Activated gamma-delta T cell (primary cell): ENCODE data around the gene BEGAIN.

ENCODE experiments used
- DNase-seq: peaks from one replicate; lab custom pipeline; 2025; lab: John Stamatoyannopoulos, UW

The BEGAIN gene

GRCh38 chr14:100615736-100616695 is 28.8 kb upstream of the BEGAIN start:
- DNase-seq = no peak

- no peak for DNase-seq
These were observed 27.6 kb upstream of the BEGAIN start for GRCh38 chr14:100614803-100615202.

GRCh38 chr14:100612986-100613385 is 25.8 kb upstream of the BEGAIN start:
- no peak for DNase-seq

GRCh38 chr14:100611811-100612480 is 24.7 kb upstream of the BEGAIN start:
- DNase-seq = no peak

- DNase-seq = no peak
These were observed 23.4 kb upstream of the BEGAIN start for GRCh38 chr14:100610511-100611217.

- no peak for DNase-seq
These were observed 22.7 kb upstream of the BEGAIN start for GRCh38 chr14:100609941-100610391.

- DNase-seq = no peak
These were observed 22.2 kb upstream of the BEGAIN start for GRCh38 chr14:100609331-100609870.

GRCh38 chr14:100608586-100609330 is 21.5 kb upstream of the BEGAIN start:
- DNase-seq = no peak

- DNase-seq = no peak
These were observed 20.8 kb upstream of the BEGAIN start for GRCh38 chr14:100608064-100608463.

- no peak for DNase-seq
These were observed 20.4 kb upstream of the BEGAIN start for GRCh38 chr14:100607611-100607956.

- DNase-seq = no peak
These were observed 19.7 kb upstream of the BEGAIN start for GRCh38 chr14:100606687-100607610.

- no peak for DNase-seq
These were observed 18.8 kb upstream of the BEGAIN start for GRCh38 chr14:100605706-100606686.

- DNase-seq = no peak
These were observed 18.0 kb upstream of the BEGAIN start for GRCh38 chr14:100605230-100605629.

- no peak for DNase-seq
These were observed 17.5 kb upstream of the BEGAIN start for GRCh38 chr14:100604709-100605108.

GRCh38 chr14:100604121-100604501 is 16.9 kb upstream of the BEGAIN start:
- no peak for DNase-seq

GRCh38 chr14:100603341-100604120 is 16.3 kb upstream of the BEGAIN start:
- DNase-seq = no peak

GRCh38 chr14:100602621-100603230 is 15.5 kb upstream of the BEGAIN start:
- no peak for DNase-seq

- no peak for DNase-seq
These were observed 14.7 kb upstream of the BEGAIN start for GRCh38 chr14:100601914-100602313.
